Small intestine (tissue), 7 donors: Measurements from ENCODE around the gene DLL1. TPM values are rescaled to one million over a fixed set of nuclear protein-coding genes. Genes with fewer than 3 reads are reported as not detected.
A peak's percentile ranks its signal among the peaks of the same experiment; 100 is the strongest.

ENCODE experiments used
- DNase-seq, 2 donors: peaks; one replicate each; pipeline versions ENCODE4 v3.0.0 to v3.0.0-alpha.2; 2013
- FAIRE-seq: peaks from 2 replicates; lab custom pipeline; 2012; peaks lifted over from hg19 to GRCh38; lab: Jason Lieb, UNC
- H3K27ac ChIP-seq, 3 donors: one replicate each; pipeline ENCODE4 v1.5.1; 2013; ENCODE audit warnings: low read length in 2 of 3, mild to moderate bottlenecking in 2 of 3, control low read depth in 1 of 3, inconsistent platforms in 1 of 3, low read depth in 1 of 3, moderate library complexity in 1 of 3
- H3K27me3 ChIP-seq, 3 donors: one replicate each; pipeline ENCODE4 v1.6.1; 2013; ENCODE audit warnings: low read length in 3 of 3, inconsistent platforms in 1 of 3; ENCODE audit not compliant: control insufficient read depth in 3 of 3, insufficient read depth in 3 of 3
- H3K36me3 ChIP-seq, 3 donors: one replicate each; pipeline ENCODE4 v1.6.1; 2013; ENCODE audit warnings: low read length in 3 of 3, inconsistent platforms in 1 of 3, low read depth in 1 of 3, mild to moderate bottlenecking in 1 of 3, moderate library complexity in 1 of 3; ENCODE audit not compliant: control insufficient read depth in 3 of 3, insufficient read depth in 2 of 3
- H3K4me1 ChIP-seq, 3 donors: one replicate each; pipeline ENCODE4 v1.6.1; 2013; ENCODE audit warnings: low read length in 2 of 3, inconsistent platforms in 1 of 3, low read depth in 1 of 3, mild to moderate bottlenecking in 1 of 3, moderate library complexity in 1 of 3; ENCODE audit not compliant: control insufficient read depth in 3 of 3, insufficient read depth in 2 of 3
- H3K4me3 ChIP-seq, 3 donors: one replicate each; pipeline ENCODE4 v1.5.1; 2013; ENCODE audit warnings: low read length in 3 of 3, control low read depth in 1 of 3, inconsistent platforms in 1 of 3, low read depth in 1 of 3, mild to moderate bottlenecking in 1 of 3, moderate library complexity in 1 of 3
- H3K9me3 ChIP-seq, 2 donors: one replicate each; pipeline ENCODE4 v1.6.1; 2013; ENCODE audit warnings: low read depth in 1 of 2, low read length in 1 of 2; ENCODE audit not compliant: control insufficient read depth in 2 of 2, insufficient read depth in 1 of 2
- WGBS, 3 donors: extraction: QIAGEN DNeasy Blood & Tissue Kit; methylation state at CpG; one replicate each; pipeline ENCODE4 v1.1.7; 2013; 5-methylcytosine and 5-hydroxymethylcytosine counted together
- polyA plus RNA-seq, 4 donors: library from polyadenylated mRNA; stranded (reverse) in 3 of 4; unstranded in 1 of 4; fragments of 200-250 nt in 3 of 4; fragments of 120-200 nt in 1 of 4; gene quantifications; one replicate each; pipeline versions ENCODE4 v1.2.1 to v1.2.3, GENCODE V29; 2013
- donor health status: healthy with polysubstance abuse.
- donor health status: control.
- donor health status: control.
- donor health status: Bipolar disorder and iron deficiency.
- donor health status: healthy.

Gene DLL1
- polyA plus RNA-seq, 4 donors: 0.81 to 33.4 (median 9.1) TPM

- peaks cover 0 to 12% (median 10%) of the 10 kb centered on the region in 3 donors for H3K4me1 ChIP-seq
- H3K4me3 ChIP-seq: no peak overlapping the region
- H3K27me3 ChIP-seq: no peaks in the 10 kb centered on the region
- H3K36me3 ChIP-seq: peaks cover 0 to 11% (median 5%) of the 10 kb centered on the region in 3 donors
- 84 to 90% (median 90%) methylated on average over 6 of the region's 6 CpGs for WGBS, 3 donors
- no peak overlapping the region for H3K27ac ChIP-seq
- FAIRE-seq (no peak), DNase-seq (no peak)
- no peaks in the 10 kb centered on the region for H3K9me3 ChIP-seq
Measured at GRCh38 chr6:170313716-170314295, 22.9 kb upstream of the DLL1 start.

GRCh38 chr6:170312876-170313275, 22.0 kb upstream of the DLL1 start:
- DNase-seq: no peak
- H3K36me3 ChIP-seq: peaks cover 0 to 5% (median 0%) of the 10 kb centered on the region in 3 donors
- no peaks in the 10 kb centered on the region for H3K27me3 ChIP-seq
- no peak for FAIRE-seq
- H3K9me3 ChIP-seq: no peaks in the 10 kb centered on the region
- H3K27ac ChIP-seq: no peak overlapping the region
- H3K4me1 ChIP-seq: peaks cover 0 to 20% (median 16%) of the 10 kb centered on the region in 3 donors
- whole genome bisulfite sequencing, 3 donors: 92 to 97% (median 94%) methylated on average over 2 of the region's 2 CpGs
- no peak overlapping the region for H3K4me3 ChIP-seq

DNA sequence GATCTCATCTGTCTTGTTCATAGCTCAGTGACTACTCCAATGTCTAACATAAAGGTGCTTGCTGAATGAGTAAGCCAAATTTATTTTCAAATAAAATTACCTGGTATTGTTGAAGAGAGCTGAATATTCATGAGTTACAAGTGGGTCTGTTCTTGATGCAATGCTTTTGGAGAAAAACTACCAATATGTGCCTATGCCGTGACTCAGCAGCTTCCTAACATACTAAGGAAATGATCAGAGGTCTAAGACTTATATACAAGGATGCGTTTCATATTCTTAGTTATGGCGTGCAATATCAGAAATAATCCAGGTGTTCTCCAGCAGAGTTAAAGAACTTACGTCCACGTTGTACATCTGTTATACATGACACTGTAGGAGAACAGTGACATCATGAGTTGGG, 20.8 kb upstream of the DLL1 start:
- peaks cover 6 to 26% (median 13%) of the 10 kb centered on the region in 3 donors for H3K4me1 ChIP-seq
- H3K27ac ChIP-seq: no peak overlapping the region
- 83 to 90% (median 87%) methylated on average over 5 of the region's 5 CpGs for whole genome bisulfite sequencing, 3 donors
- no peaks in the 10 kb centered on the region for H3K9me3 ChIP-seq
- DNase-seq: no peak
- no peak for FAIRE-seq
- H3K36me3 ChIP-seq: peaks cover 0 to 4% (median 0%) of the 10 kb centered on the region in 3 donors
- H3K4me3 ChIP-seq: no peak overlapping the region
- H3K27me3 ChIP-seq: no peaks in the 10 kb centered on the region

GRCh38 chr6:170308761-170309160, 17.9 kb upstream of the DLL1 start:
- Histone ChIP-seq H3K4me3 (no peak overlapping the region), H3K4me1 (peaks cover 6 to 23% (median 13%) of the 10 kb centered on the region in 3 donors), H3K27me3 (no peaks in the 10 kb centered on the region), H3K9me3 (no peaks in the 10 kb centered on the region), H3K27ac (no peak overlapping the region), H3K36me3 (no peaks in the 10 kb centered on the region)
- WGBS, 3 donors: 33 to 71% (median 38%) methylated on average over 1 of the region's 1 CpG
- FAIRE-seq (no peak), DNase-seq (no peak)

GRCh38 chr6:170307080-170307545, 16.2 kb upstream of the DLL1 start:
- peak overlapping the region; percentile 77 to 86 (median 78) for H3K4me3 ChIP-seq
- FAIRE-seq (no peak), DNase-seq (no peak)
- H3K27me3 ChIP-seq: no peaks in the 10 kb centered on the region
- H3K27ac ChIP-seq: peak overlapping the region; percentile 70 to 97 (median 81)
- H3K9me3 ChIP-seq: no peaks in the 10 kb centered on the region
- peaks cover 6 to 17% (median 13%) of the 10 kb centered on the region in 3 donors for H3K4me1 ChIP-seq
- no peaks in the 10 kb centered on the region for H3K36me3 ChIP-seq
- WGBS, 3 donors: 4 to 7% (median 5%) methylated on average over 15 of the region's 15 CpGs

- no peaks in the 10 kb centered on the region for H3K9me3 ChIP-seq
- peak within 1 kb of the TSS; percentile 70 to 97 (median 81) for H3K27ac ChIP-seq
- 0% methylated on average over 73 to 97 of the region's 97 CpGs for WGBS, 3 donors
- peaks cover 6 to 17% (median 13%) of the 10 kb centered on the region in 3 donors for H3K4me1 ChIP-seq
- H3K36me3 ChIP-seq: no peaks in the 10 kb centered on the region
- DNase-seq (peak; percentile 98), FAIRE-seq (no peak)
- H3K4me3 ChIP-seq: peak within 1 kb of the TSS; percentile 77 to 86 (median 78)
- H3K27me3 ChIP-seq: no peaks in the 10 kb centered on the region
Measured at GRCh38 chr6:170306324-170307079, 15.6 kb upstream of the DLL1 start, which contains the start of gene FAM120B. TSS of gene FAM120B (plus strand) at chr6:170306758. CDS start at chr6:170317391, 10,633 bp downstream.

DNA sequence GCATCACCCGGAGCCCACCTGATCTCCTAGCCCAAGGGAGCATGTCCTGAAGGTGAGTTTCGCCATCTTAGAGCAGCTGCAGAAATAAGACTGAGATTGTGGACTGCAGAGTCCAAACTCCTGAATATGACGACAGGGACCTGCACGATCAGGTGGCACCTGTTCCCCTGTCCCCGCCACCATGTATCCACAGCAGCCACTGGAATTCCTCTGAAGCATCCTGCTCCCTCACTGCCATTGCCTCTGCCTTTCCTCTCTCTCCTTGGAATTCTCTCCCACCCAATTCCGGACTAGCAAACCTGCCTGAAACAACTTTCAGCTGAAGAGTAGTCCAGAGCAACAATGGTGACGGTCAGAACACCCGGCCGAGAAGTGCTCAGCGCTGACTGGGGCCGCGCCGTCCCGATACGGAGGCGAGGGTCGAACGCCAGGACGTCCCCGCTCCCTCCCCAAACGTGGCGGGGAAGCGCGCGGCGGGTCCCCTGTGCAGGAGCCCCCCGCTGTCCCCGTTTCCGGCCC, 15.0 kb upstream of the DLL1 start:
- peaks cover 6 to 17% (median 13%) of the 10 kb centered on the region in 3 donors for H3K4me1 ChIP-seq
- DNase-seq (peak; percentile 72 to 74), FAIRE-seq (no peak)
- H3K36me3 ChIP-seq: no peaks in the 10 kb centered on the region
- peaks cover 0 to 6% of the 10 kb centered on the region in 2 donors for H3K9me3 ChIP-seq
- H3K27ac ChIP-seq: peak overlapping the region; percentile 66 to 97 (median 71)
- peak overlapping the region; percentile 59 to 78 (median 67) for H3K4me3 ChIP-seq
- H3K27me3 ChIP-seq: no peaks in the 10 kb centered on the region
- WGBS, 3 donors: 5 to 14% (median 11%) methylated on average over 20 to 29 of the region's 29 CpGs

- FAIRE-seq (no peak), DNase-seq (no peak)
- peaks cover 0 to 8% (median 5%) of the 10 kb centered on the region in 3 donors for H3K4me1 ChIP-seq
- peaks cover 0 to 10% of the 10 kb centered on the region in 2 donors for H3K9me3 ChIP-seq
- H3K4me3 ChIP-seq: no peak overlapping the region
- peaks cover 0 to 15% (median 15%) of the 10 kb centered on the region in 3 donors for H3K27me3 ChIP-seq
- WGBS, 3 donors: 86 to 100% (median 97%) methylated on average over 1 of the region's 1 CpG
- H3K27ac ChIP-seq: no peak overlapping the region
- H3K36me3 ChIP-seq: no peaks in the 10 kb centered on the region
Measured at GRCh38 chr6:170301184-170301583, 10.3 kb upstream of the DLL1 start.
